Mammary epithelial cell (primary cell): ENCODE measurements around the gene DOCK1.

Experiments used
- EZH2 ChIP-seq: IDR thresholded peaks from 2 replicates; pipeline ENCODE4 v1.6.1; 2012; ENCODE audit warnings: low read length, inconsistent platforms, borderline replicate concordance
- TF ChIP-seq, protein P1 (sequence below), 2 donors: IDR thresholded peaks in 1 of 2; conservative IDR thresholded peaks in 1 of 2; 2 replicates each; pipeline ENCODE4 v1.5.1; 2011 to 2012; ENCODE audit warnings: inconsistent platforms in 2 of 2, low read length in 2 of 2, mild to moderate bottlenecking in 2 of 2, control low read depth in 1 of 2, low read depth in 1 of 2; ENCODE audit not compliant: insufficient read depth in 1 of 2; ENCODE audit errors: extremely low read depth in 1 of 2

DNA sequence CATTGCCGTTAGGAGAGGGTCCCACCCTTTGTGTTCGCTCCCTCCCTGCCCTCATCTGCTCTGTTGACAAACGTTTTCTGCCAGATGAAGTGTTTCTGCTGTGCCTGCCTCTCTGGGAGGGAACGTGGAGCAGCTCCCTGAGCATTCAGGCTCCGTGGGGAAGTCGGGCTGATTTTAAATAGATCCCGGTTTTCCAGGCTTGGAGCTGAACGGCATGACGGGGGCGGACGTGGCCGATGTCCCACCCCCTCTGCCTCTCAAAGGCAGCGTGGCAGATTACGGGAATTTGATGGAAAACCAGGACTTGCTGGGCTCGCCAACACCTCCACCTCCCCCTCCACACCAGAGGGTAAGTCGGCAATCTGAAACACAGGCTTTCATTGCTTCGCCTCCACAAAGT lies 542.0 kb downstream of the DOCK1 start:
- TF ChIP-seq, protein P1, sequence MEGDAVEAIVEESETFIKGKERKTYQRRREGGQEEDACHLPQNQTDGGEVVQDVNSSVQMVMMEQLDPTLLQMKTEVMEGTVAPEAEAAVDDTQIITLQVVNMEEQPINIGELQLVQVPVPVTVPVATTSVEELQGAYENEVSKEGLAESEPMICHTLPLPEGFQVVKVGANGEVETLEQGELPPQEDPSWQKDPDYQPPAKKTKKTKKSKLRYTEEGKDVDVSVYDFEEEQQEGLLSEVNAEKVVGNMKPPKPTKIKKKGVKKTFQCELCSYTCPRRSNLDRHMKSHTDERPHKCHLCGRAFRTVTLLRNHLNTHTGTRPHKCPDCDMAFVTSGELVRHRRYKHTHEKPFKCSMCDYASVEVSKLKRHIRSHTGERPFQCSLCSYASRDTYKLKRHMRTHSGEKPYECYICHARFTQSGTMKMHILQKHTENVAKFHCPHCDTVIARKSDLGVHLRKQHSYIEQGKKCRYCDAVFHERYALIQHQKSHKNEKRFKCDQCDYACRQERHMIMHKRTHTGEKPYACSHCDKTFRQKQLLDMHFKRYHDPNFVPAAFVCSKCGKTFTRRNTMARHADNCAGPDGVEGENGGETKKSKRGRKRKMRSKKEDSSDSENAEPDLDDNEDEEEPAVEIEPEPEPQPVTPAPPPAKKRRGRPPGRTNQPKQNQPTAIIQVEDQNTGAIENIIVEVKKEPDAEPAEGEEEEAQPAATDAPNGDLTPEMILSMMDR (conservative IDR thresholded peaks at IDR 0.05 in 1 of 2, IDR thresholded peaks at IDR 0.05 in 1 of 2; ENCODE audit: extremely low read depth in 1 of 2, insufficient read depth in 1 of 2, low read depth in 1 of 2, low read length in 2 of 2), result no peak
- TF ChIP-seq EZH2, result no peak
